Common myeloid progenitor, CD34-positive (primary cell): ENCODE data around the gene KICS2.
"Not testable (repeated sequence)": the region's sequence is repeated elsewhere in the genome, so short reads cannot be mapped to it uniquely, and the experiment has no call there.

Experiments
- CTCF ChIA-PET: fragments of 350-600 bp; sonication (Branson Sonifier 250); formaldehyde crosslinking; loops from one replicate; lab custom pipeline; 2021; ENCODE audit warnings: antibody characterized with exemption; lab: Charles Lee
- POLR2A ChIA-PET: fragments of 350-600 bp; sonication (Branson Sonifier 250); formaldehyde crosslinking; loops from one replicate; lab custom pipeline; 2021; ENCODE audit warnings: antibody characterized with exemption; lab: Charles Lee
- DNase-seq, 3 donors: peaks; one replicate each; pipeline versions ENCODE4 v3.0.0 to v3.0.0-alpha.2; 2013
- H3K27ac ChIP-seq, 2 experiments: 1 replicate in 1 of 2; 2 replicates in 1 of 2; pipeline ENCODE4 v1.7.0; 2013; ENCODE audit warnings: inconsistent platforms in 2 of 2, low read length in 2 of 2, mild to moderate bottlenecking in 2 of 2, low read depth in 1 of 2, moderate library complexity in 1 of 2; ENCODE audit not compliant: severe bottlenecking in 2 of 2, insufficient read depth in 1 of 2, poor library complexity in 1 of 2
- H3K27me3 ChIP-seq, 5 experiments: replicated peaks in 2 of 5; 1 replicate in 3 of 5; 2 replicates in 2 of 5; pipeline versions ENCODE4 v1.6.1 to v1.7.0; 2013; ENCODE audit warnings: low read length in 4 of 5, mild to moderate bottlenecking in 2 of 5, moderate library complexity in 2 of 5, inconsistent platforms in 1 of 5; ENCODE audit not compliant: insufficient read depth in 5 of 5, control insufficient read depth in 4 of 5
- H3K36me3 ChIP-seq, 4 experiments: 1 replicate in 2 of 4; 2 replicates in 2 of 4; pipeline versions ENCODE4 v1.6.1 to v1.7.0; 2013; ENCODE audit warnings: low read length in 3 of 4, control low read depth in 1 of 4, mild to moderate bottlenecking in 1 of 4; ENCODE audit not compliant: control insufficient read depth in 4 of 4, insufficient read depth in 4 of 4
- H3K4me1 ChIP-seq, 4 experiments: 1 replicate in 3 of 4; 2 replicates in 1 of 4; pipeline versions ENCODE4 v1.6.1 to v1.7.1; 2013; ENCODE audit warnings: low read length in 3 of 4, mild to moderate bottlenecking in 3 of 4, control low read depth in 1 of 4, inconsistent platforms in 1 of 4, moderate library complexity in 1 of 4; ENCODE audit not compliant: control insufficient read depth in 4 of 4, insufficient read depth in 4 of 4; ENCODE audit errors: control extremely low read depth in 1 of 4
- H3K4me3 ChIP-seq, 7 experiments: 1 replicate in 4 of 7; 2 replicates in 3 of 7; pipeline versions ENCODE4 v1.5.1 to v1.7.0; 2013; ENCODE audit warnings: mild to moderate bottlenecking in 7 of 7, low read length in 6 of 7, moderate library complexity in 6 of 7, inconsistent platforms in 2 of 7, low read depth in 2 of 7, control low read depth in 1 of 7; ENCODE audit not compliant: insufficient read depth in 4 of 7, control insufficient read depth in 1 of 7; ENCODE audit errors: extremely low read depth in 1 of 7
- H3K9me3 ChIP-seq, 5 experiments: 1 replicate in 4 of 5; 2 replicates in 1 of 5; pipeline versions ENCODE4 v1.6.1 to v1.7.1; 2013; ENCODE audit warnings: low read length in 4 of 5, mild to moderate bottlenecking in 2 of 5, inconsistent platforms in 1 of 5, low read depth in 1 of 5, moderate library complexity in 1 of 5; ENCODE audit not compliant: control insufficient read depth in 4 of 5, insufficient read depth in 2 of 5; ENCODE audit errors: control extremely low read depth in 1 of 5
- WGBS: methylation state at CpG from one replicate; pipeline ENCODE4 v1.1.5; 2013; ENCODE audit not compliant: insufficient coverage; 5-methylcytosine and 5-hydroxymethylcytosine counted together

The KICS2 gene

DNA sequence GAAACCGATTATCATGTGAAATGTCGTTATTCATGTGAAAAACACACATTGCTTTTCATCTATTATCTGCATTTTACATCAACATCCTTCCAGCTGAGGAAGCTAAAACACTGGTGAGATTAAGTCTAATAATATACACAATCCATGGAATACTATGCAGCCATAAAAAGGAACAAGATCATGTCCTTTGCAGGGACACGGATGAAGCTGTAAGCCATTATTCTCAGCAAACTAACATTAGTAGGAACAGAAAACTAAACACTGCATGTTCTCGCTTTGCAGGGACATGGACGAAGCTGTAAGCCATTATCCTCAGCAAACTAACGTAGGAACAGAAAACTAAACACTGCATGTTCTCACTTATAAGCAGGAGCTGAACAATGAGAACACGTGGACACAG is 18.3 kb downstream of the KICS2 start:
- no peak for DNase-seq
- Histone ChIP-seq H3K36me3 (peaks cover 10 to 51% (median 17%) of the 10 kb centered on the region in 4 experiments), H3K9me3 (peaks cover 0 to 2% (median 0%) of the 10 kb centered on the region in 5 experiments), H3K4me3 (no peak overlapping the region), H3K4me1 (no peaks in the 10 kb centered on the region), H3K27me3 (no peaks in the 10 kb centered on the region), H3K27ac (no peak overlapping the region)
- ChIA-PET CTCF (no interaction called here), POLR2A (interaction anchor here (0.6 to 0.7 kb wide), 2 partner anchors 12 to 35 kb away, joined by 3 read pairs; no protein-coding TSS in a partner anchor)
- WGBS = 75% methylated on average over 4 of the region's 7 CpGs

DNA sequence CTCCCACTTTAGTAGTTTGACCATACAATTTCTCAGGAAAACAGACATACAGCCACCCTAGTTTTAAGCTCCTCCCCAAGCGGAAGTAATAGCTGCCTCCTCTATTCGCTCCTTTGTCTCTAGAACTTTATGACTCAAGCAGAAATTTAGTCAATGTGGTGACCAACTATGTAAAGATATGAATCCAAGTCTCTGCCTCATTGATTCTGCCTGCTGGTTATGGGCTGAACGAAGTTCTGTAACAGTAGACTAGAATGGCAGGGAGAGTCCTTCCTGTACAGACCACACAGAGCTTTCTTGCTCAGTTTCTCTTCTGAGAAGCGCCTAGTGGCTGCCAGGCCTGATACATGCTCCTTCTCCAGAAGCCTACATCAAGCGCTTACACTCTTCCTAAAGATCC is 19.1 kb downstream of the KICS2 start:
- H3K27ac ChIP-seq = no peak overlapping the region
- no peak overlapping the region for H3K4me3 ChIP-seq
- peaks cover 10 to 47% (median 16%) of the 10 kb centered on the region in 4 experiments for H3K36me3 ChIP-seq
- WGBS = 95% methylated on average over 5 of the region's 5 CpGs
- H3K9me3 ChIP-seq = peaks cover 0 to 2% (median 0%) of the 10 kb centered on the region in 5 experiments
- H3K27me3 ChIP-seq = no peaks in the 10 kb centered on the region
- POLR2A ChIA-PET = no interaction called here
- no peaks in the 10 kb centered on the region for H3K4me1 ChIP-seq
- no peak for DNase-seq
- CTCF ChIA-PET = no interaction called here

DNA sequence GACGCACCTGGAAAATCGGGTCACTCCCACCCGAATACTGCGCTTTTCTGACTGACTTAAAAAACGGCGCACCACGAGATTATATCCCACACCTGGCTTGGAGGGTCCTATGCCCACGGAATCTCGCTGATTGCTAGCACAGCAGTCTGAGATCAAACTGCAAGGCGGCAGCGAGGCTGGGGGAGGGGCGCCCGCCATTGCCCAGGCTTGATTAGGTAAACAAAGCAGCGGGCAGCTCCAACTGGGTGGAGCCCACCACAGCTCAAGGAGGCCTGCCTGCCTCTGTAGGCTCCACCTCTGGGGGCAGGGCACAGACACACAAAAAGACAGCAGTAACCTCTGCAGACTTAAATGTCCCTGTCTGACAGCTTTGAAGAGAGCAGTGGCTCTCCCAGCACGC is 26.3 kb downstream of the KICS2 start:
- POLR2A ChIA-PET, H3K27me3 ChIP-seq, H3K4me1 ChIP-seq, H3K4me3 ChIP-seq, CTCF ChIA-PET, DNase-seq, H3K9me3 ChIP-seq, H3K27ac ChIP-seq: not testable (repeated sequence)
- peaks cover 7 to 27% (median 20%) of the 10 kb centered on the region in 4 experiments for H3K36me3 ChIP-seq
- no CpG with 5 or more reads among the region's 15 CpGs for WGBS

DNA sequence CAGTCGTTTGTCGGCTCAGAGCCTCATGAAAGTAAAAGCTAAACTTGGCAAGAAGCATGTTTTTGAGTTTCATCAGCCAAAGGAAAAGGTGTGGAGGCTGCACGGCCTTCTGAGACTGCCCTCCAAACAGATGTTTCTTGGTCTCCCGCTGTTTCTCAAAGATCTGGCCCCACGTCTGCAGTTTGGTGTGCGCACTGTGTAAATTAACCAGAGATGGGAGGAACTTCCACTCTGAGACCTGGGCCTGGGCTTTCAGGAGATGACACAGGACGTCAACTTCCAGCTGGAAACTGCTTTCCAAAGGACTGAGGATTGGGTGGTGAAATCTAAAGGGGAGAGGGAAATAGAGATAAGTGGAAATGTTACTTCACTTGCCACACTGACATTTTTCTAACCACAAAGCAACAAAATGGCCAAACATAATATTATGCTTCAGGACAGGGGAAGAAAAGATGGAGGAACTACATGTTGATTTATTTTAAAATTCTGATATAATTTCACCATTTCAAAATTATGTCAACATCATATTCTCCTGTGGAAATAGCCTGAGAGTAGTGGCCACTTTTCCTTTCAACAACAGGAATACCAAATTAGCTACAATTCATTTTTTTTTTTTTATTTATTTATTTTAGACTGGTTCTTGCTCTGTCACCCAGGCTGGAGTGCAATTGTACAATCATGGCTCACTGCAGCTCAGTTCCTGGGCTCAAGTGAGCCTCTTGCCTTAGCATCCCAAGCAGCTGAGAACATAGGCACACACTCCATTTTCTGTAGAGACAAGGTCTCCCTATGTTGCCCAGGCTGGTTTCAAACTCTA is 27.6 kb downstream of the KICS2 start:
- POLR2A ChIA-PET = no interaction called here
- no peaks in the 10 kb centered on the region for H3K9me3 ChIP-seq
- no peaks in the 10 kb centered on the region for H3K27me3 ChIP-seq
- H3K36me3 ChIP-seq = peaks cover 7 to 27% (median 20%) of the 10 kb centered on the region in 4 experiments
- no peak for DNase-seq
- no peaks in the 10 kb centered on the region for H3K4me1 ChIP-seq
- H3K4me3 ChIP-seq = no peak overlapping the region
- CTCF ChIA-PET = no interaction called here
- H3K27ac ChIP-seq = no peak overlapping the region
- WGBS = 100% methylated on average over 7 of the region's 7 CpGs

DNA sequence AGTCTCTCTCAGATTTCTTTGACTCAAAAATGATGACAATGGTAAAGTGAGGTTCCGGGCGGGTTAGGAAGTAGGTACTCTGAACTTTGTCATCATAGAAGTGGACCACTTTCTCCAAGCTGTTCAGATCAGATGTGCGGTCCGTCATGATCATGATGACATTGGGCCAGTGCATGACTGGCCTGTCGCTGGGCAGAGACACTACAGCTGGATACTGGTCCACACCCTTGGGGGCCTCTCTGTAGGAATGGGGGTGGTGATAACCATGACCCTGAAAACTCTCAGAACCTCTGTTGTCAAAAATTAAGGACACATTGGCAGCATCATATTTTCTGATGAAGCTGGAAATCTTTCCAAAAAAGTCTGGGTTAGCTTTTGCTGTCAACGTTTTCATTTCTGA is 28.2 kb downstream of the KICS2 start:
- no peak overlapping the region for H3K27ac ChIP-seq
- no peaks in the 10 kb centered on the region for H3K27me3 ChIP-seq
- no peak overlapping the region for H3K4me3 ChIP-seq
- WGBS = 100% methylated on average over 6 of the region's 6 CpGs
- DNase-seq = no peak
- peaks cover 7 to 27% (median 20%) of the 10 kb centered on the region in 4 experiments for H3K36me3 ChIP-seq
- POLR2A ChIA-PET = no interaction called here
- no peaks in the 10 kb centered on the region for H3K4me1 ChIP-seq
- CTCF ChIA-PET = no interaction called here
- H3K9me3 ChIP-seq = no peaks in the 10 kb centered on the region

DNA sequence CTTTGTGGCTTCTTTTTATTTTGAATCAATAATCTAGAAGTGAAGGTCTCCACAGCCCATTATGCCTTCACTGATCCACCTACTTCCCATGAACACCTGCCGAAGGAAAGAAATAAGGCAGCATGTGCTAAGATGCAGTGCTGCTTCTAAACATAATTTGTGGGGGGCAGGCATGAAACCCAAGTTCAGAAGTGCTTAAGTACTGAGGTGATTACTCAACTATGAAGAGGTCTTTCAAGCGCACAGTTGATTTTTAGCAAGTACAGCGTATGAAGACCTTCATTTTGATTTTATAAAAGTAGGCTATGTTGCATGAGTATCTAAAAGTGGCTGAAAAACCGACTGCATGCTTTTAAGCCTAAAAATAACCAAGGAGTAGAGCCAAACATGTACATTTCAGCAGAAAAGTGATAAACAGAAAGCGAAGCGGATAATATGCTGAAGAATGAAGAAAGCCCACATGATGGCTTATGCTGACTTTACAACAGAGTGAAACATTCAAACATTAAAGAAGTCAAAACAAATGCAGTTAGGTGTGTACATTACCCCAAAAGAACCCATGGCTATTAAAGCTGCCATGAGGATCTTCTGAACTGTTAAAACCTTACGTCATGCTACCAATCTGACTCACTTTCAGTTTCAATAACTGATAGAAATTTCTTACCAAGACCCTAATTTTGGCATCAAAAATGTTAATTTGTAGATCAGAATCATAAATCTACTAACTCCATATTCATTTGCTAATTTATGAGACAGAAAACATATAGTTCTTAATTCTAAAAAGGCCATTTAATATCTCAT is 29.3 kb downstream of the KICS2 start:
- Histone ChIP-seq H3K27me3 (no peaks in the 10 kb centered on the region), H3K9me3 (no peaks in the 10 kb centered on the region), H3K36me3 (peaks cover 7 to 27% (median 20%) of the 10 kb centered on the region in 4 experiments), H3K4me3 (no peak overlapping the region), H3K27ac (no peak overlapping the region), H3K4me1 (no peaks in the 10 kb centered on the region)
- WGBS = 94% methylated on average over 3 of the region's 7 CpGs
- DNase-seq = no peak
- ChIA-PET CTCF (no interaction called here), POLR2A (no interaction called here)

DNA sequence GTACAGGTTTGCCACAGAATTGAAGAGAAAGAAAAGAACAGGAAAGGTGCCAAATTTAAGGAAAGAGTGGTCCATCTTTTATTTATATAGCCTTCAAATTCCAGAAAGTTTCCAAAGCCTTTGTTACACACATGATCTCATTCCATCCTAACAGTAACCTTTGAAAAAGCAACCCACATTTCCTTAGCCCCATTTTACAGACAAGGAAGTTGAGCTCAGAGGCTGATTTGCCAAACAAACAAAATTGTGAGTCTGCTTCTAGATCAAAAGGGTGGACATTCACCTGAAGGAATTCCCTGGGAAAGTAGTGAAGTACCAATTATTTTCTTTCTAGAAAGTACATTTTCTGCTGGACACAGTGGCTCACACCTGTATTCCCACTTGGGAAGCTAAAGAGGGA is 32.0 kb downstream of the KICS2 start:
- Histone ChIP-seq H3K27ac (no peak overlapping the region), H3K27me3 (no peaks in the 10 kb centered on the region), H3K36me3 (peaks cover 7 to 25% (median 19%) of the 10 kb centered on the region in 4 experiments), H3K9me3 (no peaks in the 10 kb centered on the region), H3K4me1 (no peaks in the 10 kb centered on the region), H3K4me3 (no peak overlapping the region)
- ChIA-PET POLR2A (no interaction called here), CTCF (no interaction called here)
- DNase-seq = no peak
